Glomerular endothelial cell (primary cell): Measurements from ENCODE around the gene ROR2. TPM values are rescaled to one million over a fixed set of nuclear protein-coding genes. Genes with fewer than 3 reads are reported as not detected.

Experiments used
- DNase-seq: peaks from one replicate; pipeline ENCODE4 v3.0.0-alpha.2; 2011; ENCODE audit warnings: low read depth, low spot score; ENCODE audit errors: extremely low read depth
- total RNA-seq: library from RNA; depleted of rRNA; stranded (reverse); fragments of >200 nt; gene quantifications from 2 replicates; pipeline ENCODE4 v1.2.3, GENCODE V29; 2015

Gene ROR2
- total RNA-seq, 1 donor from 2014 or later: 0.12 TPM

GRCh38 chr9:91824151-91824550, 125.9 kb downstream of the ROR2 start:
- DNase-seq: no peak

GRCh38 chr9:91820949-91821880, 128.8 kb downstream of the ROR2 start:
- no peak for DNase-seq

- no peak for DNase-seq
Measured at GRCh38 chr9:91820126-91820750, 129.8 kb downstream of the ROR2 start.

- no peak for DNase-seq
Measured at GRCh38 chr9:91818647-91819403, 131.2 kb downstream of the ROR2 start.

GRCh38 chr9:91818225-91818585, 131.8 kb downstream of the ROR2 start:
- DNase-seq: no peak

GRCh38 chr9:91817493-91818224, 132.4 kb downstream of the ROR2 start:
- no peak for DNase-seq

- no peak for DNase-seq
Measured at GRCh38 chr9:91817106-91817492, 132.9 kb downstream of the ROR2 start.

- no peak for DNase-seq
Measured at GRCh38 chr9:91816356-91816755, 133.7 kb downstream of the ROR2 start.

- no peak for DNase-seq
Measured at GRCh38 chr9:91815896-91816295, 134.1 kb downstream of the ROR2 start.

GRCh38 chr9:91814753-91815152, 135.3 kb downstream of the ROR2 start:
- no peak for DNase-seq

GRCh38 chr9:91814201-91814600, 135.8 kb downstream of the ROR2 start:
- DNase-seq: no peak

- no peak for DNase-seq
Measured at GRCh38 chr9:91813176-91813795, 136.7 kb downstream of the ROR2 start.

- DNase-seq: no peak
Measured at GRCh38 chr9:91812191-91812590, 137.8 kb downstream of the ROR2 start.

GRCh38 chr9:91811024-91811909, 138.8 kb downstream of the ROR2 start:
- DNase-seq: no peak

- DNase-seq: no peak
Measured at GRCh38 chr9:91810286-91810905, 139.6 kb downstream of the ROR2 start.

GRCh38 chr9:91809581-91810285, 140.3 kb downstream of the ROR2 start:
- DNase-seq: no peak

GRCh38 chr9:91807643-91808246, 142.3 kb downstream of the ROR2 start:
- DNase-seq: no peak

- no peak for DNase-seq
Measured at GRCh38 chr9:91805031-91805430, 145.0 kb downstream of the ROR2 start.
